Breast epithelium (tissue), 3 donors: Measurements from ENCODE around the gene KRTAP4-5.

Experiments used
- POLR2AphosphoS5 ChIP-seq, 3 donors: sonication (generic); formaldehyde crosslinking; IDR thresholded peaks; one replicate each; pipeline ENCODE4 v1.6.1; 2017; ENCODE audit warnings: antibody characterized with exemption in 3 of 3
- TF ChIP-seq, protein P1 (sequence below), 3 donors: fragments of 450-650 bp; IDR thresholded peaks; one replicate each; pipeline ENCODE4 v1.5.1; 2016 to 2017; ENCODE audit warnings: antibody characterized with exemption in 3 of 3, mild to moderate bottlenecking in 3 of 3, moderate library complexity in 3 of 3

DNA sequence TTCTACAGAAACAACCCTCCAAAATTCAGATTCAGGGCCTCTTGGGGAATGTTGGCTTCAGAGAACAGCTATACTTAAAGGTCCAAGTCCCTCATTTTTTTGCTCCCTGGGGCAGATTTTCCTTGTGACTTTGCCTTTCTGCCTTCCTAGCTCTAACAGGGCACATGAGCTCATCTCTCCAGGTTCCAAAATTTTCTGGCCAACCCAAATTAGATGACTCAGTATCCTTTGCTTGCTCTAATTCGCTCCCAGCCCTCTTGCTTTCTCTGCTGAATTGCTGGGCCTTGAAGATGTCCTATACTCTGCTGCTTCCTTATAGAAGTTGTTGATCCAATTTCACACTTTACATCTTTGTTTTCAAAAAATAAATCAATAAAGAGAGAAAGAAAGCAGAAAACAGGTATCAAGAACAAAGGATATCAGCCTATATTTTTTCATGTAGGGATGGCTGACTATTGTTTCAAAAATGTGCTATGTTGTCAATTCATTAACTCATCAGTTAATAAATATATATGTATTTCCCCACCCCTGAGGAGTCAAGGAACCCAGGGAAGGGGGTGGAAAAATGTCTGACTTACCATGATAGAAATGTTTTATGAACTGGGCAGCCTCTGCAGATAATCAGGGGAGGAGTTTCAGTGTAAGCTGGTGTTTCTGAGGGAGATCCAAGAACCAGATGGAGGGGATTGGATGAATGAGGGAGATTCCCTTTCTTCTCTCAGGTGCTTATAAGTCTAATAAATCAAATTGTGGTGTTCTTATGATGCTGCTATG lies 29.4 kb upstream of the KRTAP4-5 start:
- TF ChIP-seq, protein P1, sequence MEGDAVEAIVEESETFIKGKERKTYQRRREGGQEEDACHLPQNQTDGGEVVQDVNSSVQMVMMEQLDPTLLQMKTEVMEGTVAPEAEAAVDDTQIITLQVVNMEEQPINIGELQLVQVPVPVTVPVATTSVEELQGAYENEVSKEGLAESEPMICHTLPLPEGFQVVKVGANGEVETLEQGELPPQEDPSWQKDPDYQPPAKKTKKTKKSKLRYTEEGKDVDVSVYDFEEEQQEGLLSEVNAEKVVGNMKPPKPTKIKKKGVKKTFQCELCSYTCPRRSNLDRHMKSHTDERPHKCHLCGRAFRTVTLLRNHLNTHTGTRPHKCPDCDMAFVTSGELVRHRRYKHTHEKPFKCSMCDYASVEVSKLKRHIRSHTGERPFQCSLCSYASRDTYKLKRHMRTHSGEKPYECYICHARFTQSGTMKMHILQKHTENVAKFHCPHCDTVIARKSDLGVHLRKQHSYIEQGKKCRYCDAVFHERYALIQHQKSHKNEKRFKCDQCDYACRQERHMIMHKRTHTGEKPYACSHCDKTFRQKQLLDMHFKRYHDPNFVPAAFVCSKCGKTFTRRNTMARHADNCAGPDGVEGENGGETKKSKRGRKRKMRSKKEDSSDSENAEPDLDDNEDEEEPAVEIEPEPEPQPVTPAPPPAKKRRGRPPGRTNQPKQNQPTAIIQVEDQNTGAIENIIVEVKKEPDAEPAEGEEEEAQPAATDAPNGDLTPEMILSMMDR (IDR thresholded peaks at IDR 0.05), result no peak
- TF ChIP-seq POLR2AphosphoS5 (IDR thresholded peaks at IDR 0.05), result no peak
